SKM-1 treated with dmso at 0.1 percent for 144 hours (cell line): ENCODE measurements around the gene GRIN2C.
"Not testable (repeated sequence)": the region's sequence is repeated elsewhere in the genome, so short reads cannot be mapped to it uniquely, and the experiment has no call there.

Source experiments
- DNase-seq: peaks from one replicate; lab custom pipeline; 2025; ENCODE audit not compliant: unreplicated experiment; lab: John Stamatoyannopoulos, UW

The GRIN2C gene

GRCh38 chr17:74859459-74860228 is at the start of gene GRIN2C:
Gene GRIN2C, minus strand, starts transcription at chr17:74859885. Its CDS starts 4,793 bp downstream, at chr17:74855092.
- no peak for DNase-seq

GRCh38 chr17:74909097-74909496 is 49.4 kb upstream of the GRIN2C start:
- not testable (repeated sequence) for DNase-seq

GRCh38 chr17:74907012-74907411 is 47.3 kb upstream of the GRIN2C start:
- DNase-seq = no peak

- not testable (repeated sequence) for DNase-seq
These were observed 46.6 kb upstream of the GRIN2C start for GRCh38 chr17:74906214-74906793.

- no peak for DNase-seq
These were observed 45.2 kb upstream of the GRIN2C start for GRCh38 chr17:74904687-74905409.

GRCh38 chr17:74903671-74904070 is 44.0 kb upstream of the GRIN2C start:
- DNase-seq = no peak

GRCh38 chr17:74903034-74903433 is 43.3 kb upstream of the GRIN2C start:
- no peak for DNase-seq

- DNase-seq = no peak
These were observed 41.9 kb upstream of the GRIN2C start for GRCh38 chr17:74901353-74902135.

GRCh38 chr17:74900208-74900607 is 40.5 kb upstream of the GRIN2C start:
- no peak for DNase-seq

GRCh38 chr17:74898376-74898946 is 38.8 kb upstream of the GRIN2C start:
- no peak for DNase-seq

- DNase-seq = no peak
These were observed 34.4 kb upstream of the GRIN2C start for GRCh38 chr17:74893936-74894671.

GRCh38 chr17:74892974-74893911 is 33.6 kb upstream of the GRIN2C start, which contains the start of gene FADS6:
Gene FADS6, minus strand, starts transcription at chr17:74893633. Its CDS starts 38 bp downstream, at chr17:74893595.
- no peak for DNase-seq

GRCh38 chr17:74892013-74892841 is 32.5 kb upstream of the GRIN2C start:
- no peak for DNase-seq

- DNase-seq = no peak
These were observed 30.9 kb upstream of the GRIN2C start for GRCh38 chr17:74890554-74890953.

GRCh38 chr17:74888469-74888868 is 28.8 kb upstream of the GRIN2C start:
- DNase-seq = no peak

GRCh38 chr17:74883241-74883745 is 23.6 kb upstream of the GRIN2C start:
- DNase-seq = no peak

GRCh38 chr17:74882517-74883240 is 23.0 kb upstream of the GRIN2C start:
- no peak for DNase-seq
